NOMO-1 treated with dmso at 0.1 percent for 144 hours (cell line): ENCODE data around the gene LRSAM1.
"Not testable (repeated sequence)": the region's sequence is repeated elsewhere in the genome, so short reads cannot be mapped to it uniquely, and the experiment has no call there.

Experiments used
- DNase-seq: peaks from one replicate; lab custom pipeline; 2025; ENCODE audit not compliant: unreplicated experiment; lab: John Stamatoyannopoulos, UW

Gene LRSAM1

DNA sequence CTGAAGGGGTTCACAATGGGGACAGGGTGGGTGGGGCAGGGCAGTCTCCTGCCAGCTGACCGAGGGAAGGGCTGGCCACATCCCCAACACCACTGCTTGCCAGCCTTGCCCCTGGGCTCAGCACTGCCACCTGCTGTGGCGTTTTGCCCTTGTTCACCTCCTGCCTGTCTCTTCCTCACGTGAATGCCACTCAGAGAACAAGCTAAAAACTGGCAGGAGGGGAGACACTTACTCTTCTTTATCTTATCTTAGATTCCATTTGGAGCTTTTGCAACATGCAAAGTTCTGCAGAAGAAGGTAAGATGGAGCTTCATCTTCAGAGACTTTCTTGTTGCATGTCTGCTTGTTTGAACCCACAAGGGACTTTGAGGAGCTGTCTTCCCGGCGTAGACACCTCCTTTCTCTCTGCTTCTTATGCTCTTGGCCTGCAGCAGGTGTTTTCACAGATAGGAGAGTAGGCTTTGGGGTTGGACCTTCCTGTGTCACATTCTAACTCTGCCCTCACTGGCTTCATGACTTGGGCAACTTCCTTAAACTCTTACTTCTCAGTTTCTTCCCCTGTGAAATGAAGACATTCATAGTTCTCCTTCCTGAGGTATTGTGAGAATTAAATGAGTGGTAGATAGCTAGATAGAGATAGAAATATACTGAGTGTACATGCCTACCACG lies 4.1 kb downstream of the LRSAM1 start:
- peak; percentile 60 for DNase-seq

DNA sequence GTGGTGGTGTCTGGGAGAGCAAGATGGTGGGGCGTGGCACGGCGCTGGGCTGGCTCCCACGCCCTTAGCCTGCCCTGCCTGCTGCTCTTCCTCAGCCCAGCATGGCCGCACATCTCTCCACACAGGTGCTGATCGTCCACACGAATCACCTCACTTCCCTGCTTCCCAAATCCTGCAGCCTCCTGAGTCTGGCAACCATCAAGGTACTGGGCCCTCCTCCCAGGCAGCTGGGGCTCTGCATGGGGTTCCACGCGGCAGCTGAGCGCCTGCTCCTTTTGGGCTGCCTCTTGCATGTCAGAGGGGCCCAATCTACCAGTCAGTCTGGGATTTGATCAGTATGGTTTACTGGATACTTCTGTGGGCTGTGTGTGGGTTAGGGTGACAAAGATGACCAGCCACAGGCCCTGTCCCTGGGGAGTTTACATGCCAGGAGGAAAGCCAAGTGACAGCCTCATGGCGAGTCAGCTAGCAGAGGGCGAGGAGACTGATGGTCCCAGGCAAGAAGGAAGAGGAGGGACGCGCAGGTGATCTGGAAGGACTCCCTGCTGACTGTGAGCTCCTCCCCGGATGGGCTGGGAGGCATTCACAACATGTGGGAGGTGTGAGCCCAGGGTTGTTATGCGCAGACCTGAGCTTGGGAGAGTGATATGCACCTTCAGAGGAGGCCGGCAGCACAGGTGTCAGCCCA lies 6.0 kb downstream of the LRSAM1 start:
- DNase-seq = no peak

DNA sequence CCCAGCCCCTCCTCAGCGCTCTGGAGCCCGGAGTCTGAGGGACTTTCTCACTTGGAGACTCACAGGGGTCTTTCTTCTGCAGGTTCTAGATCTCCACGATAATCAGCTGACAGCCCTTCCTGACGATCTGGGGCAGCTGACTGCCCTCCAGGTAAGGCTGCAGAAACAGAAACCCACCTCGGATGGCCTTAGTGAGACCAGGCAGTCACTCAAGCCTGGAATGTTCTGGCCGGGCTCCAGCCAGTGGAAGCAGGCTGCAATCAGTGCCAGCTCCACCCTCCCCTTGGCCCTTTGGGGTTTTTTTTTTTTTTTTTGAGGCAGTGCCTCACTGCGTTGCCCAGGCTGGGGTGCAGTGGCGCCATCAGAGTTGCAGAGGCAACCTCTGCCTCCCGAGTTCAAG lies 7.6 kb downstream of the LRSAM1 start:
- DNase-seq = no peak

DNA sequence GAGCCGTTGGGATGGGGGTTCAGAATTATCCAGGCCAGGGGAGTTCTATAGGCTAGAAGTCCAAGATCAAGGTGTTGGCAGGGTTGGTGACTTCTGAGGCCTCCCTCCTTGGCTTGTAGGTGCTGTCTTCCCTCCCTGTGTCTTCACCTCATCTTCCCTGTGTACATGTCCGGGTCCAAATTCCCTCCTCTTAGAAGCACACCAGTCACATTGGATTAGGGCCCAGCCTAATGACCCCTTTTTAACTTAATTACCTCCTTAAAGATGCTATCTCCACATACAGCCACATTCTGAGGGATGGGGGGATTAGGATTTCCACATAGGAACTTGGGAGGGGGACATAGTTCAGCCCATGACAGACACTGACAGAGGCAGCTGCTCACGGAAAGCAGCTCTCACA lies 12.1 kb downstream of the LRSAM1 start:
- no peak for DNase-seq

DNA sequence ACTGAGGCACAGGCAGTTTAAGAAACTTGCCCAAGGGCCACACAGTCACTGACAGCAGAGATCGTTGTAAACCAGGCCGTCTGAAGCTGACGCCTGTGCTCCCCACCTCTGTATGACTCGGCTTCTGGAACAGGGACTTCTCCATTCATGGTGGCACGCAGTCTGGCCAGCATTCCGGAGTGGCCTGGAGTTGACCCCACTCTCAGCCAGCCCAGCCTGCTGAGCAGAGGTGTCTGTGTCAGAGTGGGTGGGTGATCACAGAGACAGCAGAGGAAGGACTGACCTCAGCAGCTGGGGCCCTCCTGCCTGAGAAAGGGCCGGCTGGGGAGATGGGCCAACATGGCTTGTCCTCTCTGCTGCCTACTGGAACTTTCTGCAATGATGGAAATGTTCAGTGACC lies 12.6 kb downstream of the LRSAM1 start:
- no peak for DNase-seq

DNA sequence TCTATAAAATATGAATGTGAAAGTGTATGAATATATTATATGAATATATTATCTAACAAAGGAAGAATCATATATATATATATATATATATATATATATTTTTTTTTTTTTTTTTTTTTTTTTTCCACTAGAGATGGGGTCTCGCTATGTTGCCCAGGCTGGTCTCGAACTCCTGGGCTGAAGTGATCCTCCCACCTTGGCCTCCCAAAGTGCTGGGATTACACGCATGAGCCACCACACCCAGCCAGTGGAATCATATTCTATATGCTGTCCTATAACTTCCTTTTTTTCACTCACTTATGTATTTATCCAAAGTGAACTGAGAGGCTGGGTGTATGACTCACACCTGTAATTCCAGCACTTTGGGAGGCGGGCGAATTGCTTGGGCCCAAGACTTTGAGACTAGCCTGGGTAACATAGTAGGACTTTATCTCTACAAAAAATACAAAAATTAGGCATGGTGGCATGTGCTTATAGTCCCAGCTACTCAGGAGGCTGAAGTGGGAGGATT lies 15.2 kb downstream of the LRSAM1 start:
- not testable (repeated sequence) for DNase-seq

DNA sequence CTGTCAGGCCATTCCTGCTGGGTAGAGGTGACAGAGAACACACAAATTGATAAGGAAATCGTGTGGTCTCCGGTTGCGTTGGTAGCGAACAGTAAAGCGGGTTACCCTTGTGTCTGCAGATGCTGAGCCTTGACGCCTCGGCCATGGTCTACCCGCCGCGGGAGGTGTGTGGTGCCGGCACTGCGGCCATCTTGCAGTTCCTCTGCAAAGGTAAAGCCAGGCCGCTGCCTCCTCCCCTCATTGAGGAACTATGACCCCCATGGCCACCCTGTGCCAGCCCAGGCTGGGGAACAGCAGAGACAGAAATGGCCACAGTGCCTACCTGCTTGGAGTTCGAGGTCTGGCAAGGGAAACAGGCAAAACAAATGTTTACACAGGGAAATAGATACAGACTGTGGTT lies 16.3 kb downstream of the LRSAM1 start:
- DNase-seq = no peak

DNA sequence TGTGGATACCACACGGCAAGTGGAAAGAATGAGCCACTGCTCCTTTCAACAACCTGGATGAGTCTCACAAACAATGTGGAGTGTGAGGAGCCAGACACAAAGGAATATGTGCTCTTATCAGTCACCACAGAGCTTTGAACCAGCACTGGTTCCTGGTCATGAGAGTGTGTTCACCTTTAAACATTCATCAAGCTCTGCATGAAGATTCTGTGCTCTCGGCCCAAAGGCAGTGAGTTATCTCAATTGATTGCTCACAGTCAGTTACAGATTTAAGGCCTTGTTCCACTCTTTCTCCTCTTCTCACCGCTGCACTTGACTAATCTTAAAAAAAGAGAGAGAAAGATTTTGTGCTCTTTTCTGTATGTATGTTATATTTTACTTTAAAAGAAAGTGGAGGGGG lies 19.4 kb downstream of the LRSAM1 start:
- DNase-seq = no peak

DNA sequence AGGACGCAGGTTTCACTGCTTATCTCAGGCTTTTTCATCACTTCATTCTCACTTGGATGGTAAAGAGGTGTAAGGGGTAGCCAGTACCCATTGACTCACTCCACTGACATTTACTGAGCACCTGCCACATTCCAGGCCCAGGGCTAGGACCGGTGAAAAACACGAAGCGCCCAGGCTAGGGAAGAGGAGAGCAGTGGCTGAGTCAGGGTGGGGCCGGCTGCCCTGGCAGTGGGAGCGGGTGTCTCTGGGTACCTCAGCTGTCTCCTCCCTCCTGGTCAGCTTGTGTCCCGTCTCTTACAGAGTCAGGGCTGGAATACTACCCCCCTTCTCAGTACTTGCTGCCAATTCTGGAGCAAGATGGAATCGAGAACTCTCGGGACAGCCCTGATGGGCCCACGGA lies 22.2 kb downstream of the LRSAM1 start:
- no peak for DNase-seq

DNA sequence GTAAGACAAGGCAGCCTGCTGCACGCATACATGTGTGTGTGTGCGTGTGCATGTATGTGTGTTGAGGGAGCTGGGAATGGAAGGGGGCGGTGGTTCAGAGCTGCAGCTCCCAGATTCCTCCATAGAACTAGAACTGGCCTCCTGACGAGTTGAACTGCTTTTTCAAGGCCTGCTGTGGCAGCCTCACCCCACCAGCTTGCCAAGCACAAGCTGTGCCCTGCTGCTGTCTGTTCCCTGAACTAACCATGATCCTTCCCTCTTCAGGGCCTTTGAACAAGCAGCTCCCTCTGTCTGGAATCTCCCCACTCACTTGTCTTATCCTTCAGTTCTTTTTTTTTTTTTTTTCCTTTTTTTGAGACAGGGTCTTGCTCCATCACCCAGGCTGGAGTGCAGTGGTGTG lies 22.6 kb downstream of the LRSAM1 start:
- DNase-seq = no peak

DNA sequence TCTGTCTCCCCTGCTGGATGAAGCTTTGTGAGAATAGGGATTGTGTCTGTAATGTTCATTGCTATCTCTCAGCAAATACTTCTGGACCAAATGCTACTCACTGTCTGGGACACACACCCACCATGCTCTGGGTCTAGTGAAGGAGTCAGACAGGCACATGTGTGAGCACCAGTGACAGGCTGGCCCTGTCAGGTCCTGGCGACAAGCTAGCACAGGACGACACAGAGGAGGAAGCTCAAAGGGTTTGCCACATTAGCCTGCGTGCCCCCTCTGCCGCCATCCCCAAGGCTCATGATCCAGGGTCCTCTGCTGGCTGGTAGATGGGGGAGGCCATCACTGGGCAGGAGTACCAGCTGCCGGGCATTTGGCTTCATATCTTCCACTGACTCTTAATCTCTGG lies 23.3 kb downstream of the LRSAM1 start:
- no peak for DNase-seq

DNA sequence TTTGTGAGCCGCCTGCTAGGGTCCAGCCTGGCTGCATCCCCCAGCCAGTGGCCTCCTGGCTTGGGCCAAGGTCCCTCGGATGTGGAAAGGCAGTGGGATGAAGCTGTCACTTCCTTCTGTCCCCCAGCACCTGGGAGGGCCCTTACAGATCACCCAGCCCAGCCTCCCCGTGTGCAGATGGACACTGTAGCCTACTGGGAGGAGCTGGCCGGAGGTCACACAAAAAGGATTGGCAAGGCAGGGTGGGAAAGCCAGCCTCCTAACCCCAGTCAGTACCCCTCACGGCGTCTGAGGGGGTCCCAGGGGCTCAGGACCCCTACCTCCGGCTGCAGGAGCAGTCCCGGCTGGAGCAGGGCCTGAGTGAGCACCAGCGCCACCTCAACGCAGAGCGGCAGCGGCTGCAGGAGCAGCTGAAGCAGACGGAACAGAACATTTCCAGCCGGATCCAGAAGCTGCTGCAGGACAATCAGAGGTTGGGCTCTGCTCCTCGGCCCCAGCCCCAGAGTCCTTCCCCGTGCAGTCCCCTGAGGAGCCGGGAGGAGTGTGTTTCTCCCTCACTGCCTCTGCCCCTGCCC lies 28.3 kb downstream of the LRSAM1 start:
- DNase-seq = no peak

DNA sequence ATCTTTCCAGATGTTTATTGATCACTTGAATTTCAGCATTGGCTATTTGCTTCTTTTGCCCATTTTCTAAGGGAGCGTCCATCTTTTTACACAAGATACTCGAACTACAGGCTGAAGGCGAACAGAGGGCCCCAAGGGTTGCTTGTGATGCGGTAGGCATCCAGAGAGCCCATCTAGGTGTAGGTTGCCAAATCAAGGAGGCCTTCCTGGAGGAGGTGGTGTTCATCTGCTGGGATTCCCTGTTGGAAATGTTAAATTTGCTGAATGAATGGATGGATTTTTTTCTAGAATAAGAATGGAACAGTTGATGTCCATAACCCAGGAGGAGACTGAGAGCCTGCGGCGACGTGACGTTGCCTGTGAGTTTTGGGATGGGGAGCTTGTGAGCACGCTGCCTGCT lies 31.4 kb downstream of the LRSAM1 start:
- no peak for DNase-seq

DNA sequence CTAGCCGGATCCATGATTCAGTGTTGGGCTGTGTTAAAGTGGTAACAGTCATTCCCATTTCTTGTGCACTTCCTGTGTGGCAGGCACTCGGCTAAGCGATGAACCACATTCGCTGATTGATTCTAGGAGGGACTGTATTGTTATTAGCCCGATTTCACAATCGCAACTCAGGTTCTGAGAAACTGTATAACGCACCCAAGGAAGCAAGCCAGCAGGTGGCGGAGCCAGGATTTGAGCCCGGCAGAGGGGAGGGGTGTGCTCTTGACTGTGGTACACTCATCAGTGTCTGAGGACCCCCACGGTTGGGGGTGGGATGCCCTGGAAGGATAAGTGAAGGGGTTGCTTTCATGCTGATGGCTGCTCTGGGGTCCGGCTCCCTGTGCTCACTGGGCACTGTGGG lies 34.7 kb downstream of the LRSAM1 start:
- no peak for DNase-seq

DNA sequence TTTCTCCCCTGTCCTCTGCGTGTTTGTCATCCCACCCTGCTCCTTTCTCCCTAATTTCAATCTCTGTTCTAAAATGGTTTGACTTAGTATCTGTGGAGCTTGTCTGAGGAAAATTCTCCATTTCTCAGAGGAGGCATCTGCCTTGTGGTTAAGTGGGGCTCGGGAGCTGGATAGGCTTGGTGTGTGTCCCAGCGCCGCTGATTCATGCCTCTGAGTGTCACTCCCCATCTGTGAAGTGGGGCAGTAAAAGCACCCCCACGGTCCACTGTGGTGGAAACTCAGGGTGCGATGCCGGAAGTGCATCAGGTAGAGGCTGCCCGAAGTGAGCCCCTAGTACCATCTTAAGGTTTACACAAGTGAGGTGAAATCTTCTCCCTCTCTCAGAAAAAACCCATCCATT lies 37.6 kb downstream of the LRSAM1 start:
- no peak for DNase-seq

DNA sequence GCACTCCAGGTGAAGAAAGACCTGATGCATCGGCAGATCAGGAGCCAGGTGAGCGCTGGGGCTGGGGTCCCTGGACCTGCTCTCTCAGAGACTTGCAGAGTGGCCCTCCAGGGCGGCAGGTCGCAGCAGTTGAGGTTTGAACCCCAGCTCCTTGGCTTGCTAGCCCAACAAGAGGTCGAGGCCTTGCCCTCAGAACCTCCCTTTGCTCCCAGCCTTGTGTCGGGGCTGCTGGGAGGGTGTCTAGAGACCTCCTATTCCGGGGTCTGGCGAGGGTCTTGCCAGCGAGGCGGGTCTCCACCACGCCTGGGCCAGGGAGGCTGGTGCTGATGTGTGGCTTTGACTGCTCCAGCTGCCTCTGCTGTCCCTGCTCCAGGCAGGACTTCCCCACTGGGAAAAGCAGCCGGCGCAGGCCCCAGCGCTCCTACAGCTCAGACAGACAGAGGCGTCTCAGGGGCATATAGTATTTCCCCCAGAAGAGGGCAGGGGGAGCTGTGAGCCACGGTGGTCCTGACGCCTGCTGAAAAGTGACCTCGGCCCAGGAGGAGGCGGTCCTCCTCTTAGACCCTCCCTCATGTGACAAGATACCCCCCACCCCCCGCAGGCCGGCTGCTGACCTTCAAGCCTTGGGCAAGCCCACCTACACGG lies 38.3 kb downstream of the LRSAM1 start:
- no peak for DNase-seq

DNA sequence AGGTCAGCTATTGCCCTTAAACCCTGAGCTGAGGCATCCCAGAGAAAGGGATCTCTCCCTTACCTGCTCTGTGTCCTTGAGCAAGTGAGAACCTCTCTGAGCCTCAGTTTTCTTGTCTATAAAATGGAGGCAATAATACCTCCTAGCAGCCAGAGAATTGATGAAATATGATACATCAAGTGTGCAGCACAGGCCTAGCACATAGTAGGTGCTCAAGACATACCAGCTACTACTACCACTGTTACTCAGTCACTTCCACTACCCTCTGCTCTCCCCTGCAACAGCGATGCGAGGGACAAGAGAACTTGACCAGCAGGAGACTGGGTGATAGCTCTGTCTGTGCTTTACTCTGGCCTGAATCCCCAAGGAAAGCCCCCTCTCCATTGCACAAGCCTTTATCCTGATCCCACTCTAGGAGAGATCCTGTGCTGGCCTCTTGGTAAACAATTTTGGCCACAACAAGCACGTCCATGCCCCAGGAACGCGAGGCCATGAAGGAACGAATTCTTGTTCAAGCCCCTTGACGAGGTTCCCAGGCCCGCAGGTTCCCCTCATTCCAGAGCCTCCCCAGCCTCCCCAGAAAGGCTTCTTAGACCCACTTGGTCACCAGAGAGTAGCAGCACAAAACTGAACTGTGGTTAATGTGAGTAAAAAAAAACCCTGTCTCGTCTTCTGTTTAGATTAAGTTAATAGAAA lies 39.4 kb downstream of the LRSAM1 start:
- DNase-seq = no peak

DNA sequence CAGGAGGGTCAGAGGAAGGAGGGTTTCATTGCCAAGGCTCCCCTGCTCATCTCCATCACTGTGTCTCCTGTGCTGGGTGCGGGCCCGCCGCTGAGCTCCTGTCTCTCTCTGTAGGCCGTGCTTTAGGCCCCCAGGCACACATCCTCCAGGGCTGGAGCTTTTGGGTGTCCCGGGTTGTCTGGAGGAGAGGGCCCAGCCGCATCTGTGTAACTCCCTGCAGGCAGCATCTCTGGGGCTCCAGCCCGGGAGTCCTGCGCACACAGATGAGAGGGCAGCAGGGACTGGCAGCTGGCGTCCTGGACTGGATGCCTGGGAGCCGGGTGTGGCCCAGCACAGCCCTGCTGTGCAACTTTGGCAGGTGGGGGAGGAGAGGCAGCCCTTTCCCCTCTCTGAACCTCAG lies 40.2 kb downstream of the LRSAM1 start:
- DNase-seq = no peak

DNA sequence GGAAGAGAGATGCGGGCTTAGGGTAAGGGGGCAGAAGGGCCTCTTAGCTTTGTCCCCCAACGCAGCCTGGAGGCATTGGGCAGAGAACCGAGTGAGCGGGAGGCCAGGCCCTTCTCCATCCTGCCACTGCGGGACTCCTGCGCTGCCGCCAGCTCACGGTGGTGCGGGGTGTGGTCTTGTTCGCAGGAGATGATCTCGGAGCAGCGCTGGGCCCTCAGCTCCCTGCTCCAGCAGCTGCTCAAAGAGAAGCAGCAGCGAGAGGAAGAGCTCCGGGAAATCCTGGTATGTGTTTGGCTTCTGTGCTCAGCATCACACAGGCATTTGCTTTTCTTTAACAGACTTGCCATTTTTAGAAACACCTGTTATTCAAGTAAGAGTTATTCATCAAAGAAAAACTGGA lies 41.3 kb downstream of the LRSAM1 start:
- DNase-seq = no peak

DNA sequence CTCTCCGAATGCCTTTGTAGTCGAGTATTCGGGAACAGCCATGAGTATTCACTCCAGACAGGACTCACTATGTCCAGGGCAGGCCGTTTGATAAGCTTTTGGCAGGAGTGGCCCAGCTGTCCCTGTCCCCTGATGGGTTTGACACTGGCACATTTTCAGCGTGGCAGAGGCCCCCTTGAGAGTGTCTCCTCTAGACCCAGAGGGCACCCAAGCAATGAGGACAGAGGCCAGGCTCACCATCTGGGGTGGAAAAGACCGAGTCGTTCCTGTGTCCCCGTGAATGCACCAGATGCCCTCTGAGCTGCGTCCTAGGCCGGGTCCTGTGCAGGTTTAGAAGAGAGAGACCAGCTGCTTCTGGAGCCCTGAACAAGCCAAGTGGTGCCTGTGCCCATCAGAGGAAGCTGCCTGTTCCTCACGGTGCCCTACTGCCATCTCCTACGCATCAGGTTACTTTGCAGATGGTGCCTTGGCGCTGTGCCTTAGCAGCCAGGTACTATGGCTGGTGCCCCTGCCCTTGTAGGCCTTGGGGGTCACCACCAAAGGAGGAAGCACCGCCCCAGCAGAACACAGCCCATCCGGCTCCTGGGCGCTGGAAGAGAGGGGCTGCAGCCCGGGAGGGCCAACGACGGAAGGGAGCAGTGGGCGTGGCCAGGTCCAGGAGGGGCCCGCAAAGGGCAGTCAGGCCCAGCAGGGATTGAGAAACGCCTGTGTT lies 42.4 kb downstream of the LRSAM1 start:
- no peak for DNase-seq

DNA sequence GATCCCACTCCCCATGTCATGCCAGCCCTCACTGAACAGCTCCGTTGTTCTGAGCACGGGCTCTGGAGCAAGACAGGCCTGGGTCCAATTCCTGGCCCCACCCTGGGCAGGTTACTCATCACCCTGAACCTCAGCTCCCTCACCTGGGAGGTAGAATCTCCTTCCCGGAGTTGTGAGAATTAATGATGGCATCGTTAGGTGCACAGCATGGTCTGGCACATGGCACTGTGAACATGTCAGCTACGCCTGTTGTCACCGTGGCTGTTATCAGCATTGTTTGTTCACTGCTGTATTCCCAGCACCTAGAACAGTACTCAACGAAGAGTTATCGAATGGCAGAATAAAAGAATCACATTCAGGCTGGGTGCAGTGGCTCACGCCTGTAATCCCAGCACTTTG lies 43.0 kb downstream of the LRSAM1 start:
- no peak for DNase-seq
